HG03103 (cell line): ENCODE data around the gene DDX27.

ENCODE experiments used
- ATAC-seq: cut with Tn5 transposase; IDR thresholded peaks from one replicate; pipeline ENCODE4 v1.9.1; 2021; ENCODE audit warnings: low read depth; ENCODE audit not compliant: unreplicated experiment

DDX27 gene

GRCh38 chr20:49286689-49287551 lies 67.7 kb downstream of the DDX27 start:
- no peak for ATAC-seq

- no peak for ATAC-seq
Measured at GRCh38 chr20:49287555-49288249, 68.5 kb downstream of the DDX27 start.

GRCh38 chr20:49288250-49288751 lies 69.1 kb downstream of the DDX27 start:
- no peak for ATAC-seq

GRCh38 chr20:49288784-49289696 lies 69.8 kb downstream of the DDX27 start:
- ATAC-seq: no peak

GRCh38 chr20:49290608-49291191 lies 71.5 kb downstream of the DDX27 start:
- no peak for ATAC-seq

GRCh38 chr20:49291200-49291599 lies 72.0 kb downstream of the DDX27 start:
- no peak for ATAC-seq

- ATAC-seq: no peak
Measured at GRCh38 chr20:49292010-49292409, 72.8 kb downstream of the DDX27 start.

- ATAC-seq: no peak
Measured at GRCh38 chr20:49293122-49293521, 73.9 kb downstream of the DDX27 start.
